ENCODE results near the gene STAT5B. TPM values are rescaled to one million over a fixed set of nuclear protein-coding genes. Genes with fewer than 3 reads are reported as not detected.

The STAT5B gene
- total and polyA plus RNA-seq, 4 experiments from 2014 or later: 91.3 to 261 (median 195) TPM

DNA sequence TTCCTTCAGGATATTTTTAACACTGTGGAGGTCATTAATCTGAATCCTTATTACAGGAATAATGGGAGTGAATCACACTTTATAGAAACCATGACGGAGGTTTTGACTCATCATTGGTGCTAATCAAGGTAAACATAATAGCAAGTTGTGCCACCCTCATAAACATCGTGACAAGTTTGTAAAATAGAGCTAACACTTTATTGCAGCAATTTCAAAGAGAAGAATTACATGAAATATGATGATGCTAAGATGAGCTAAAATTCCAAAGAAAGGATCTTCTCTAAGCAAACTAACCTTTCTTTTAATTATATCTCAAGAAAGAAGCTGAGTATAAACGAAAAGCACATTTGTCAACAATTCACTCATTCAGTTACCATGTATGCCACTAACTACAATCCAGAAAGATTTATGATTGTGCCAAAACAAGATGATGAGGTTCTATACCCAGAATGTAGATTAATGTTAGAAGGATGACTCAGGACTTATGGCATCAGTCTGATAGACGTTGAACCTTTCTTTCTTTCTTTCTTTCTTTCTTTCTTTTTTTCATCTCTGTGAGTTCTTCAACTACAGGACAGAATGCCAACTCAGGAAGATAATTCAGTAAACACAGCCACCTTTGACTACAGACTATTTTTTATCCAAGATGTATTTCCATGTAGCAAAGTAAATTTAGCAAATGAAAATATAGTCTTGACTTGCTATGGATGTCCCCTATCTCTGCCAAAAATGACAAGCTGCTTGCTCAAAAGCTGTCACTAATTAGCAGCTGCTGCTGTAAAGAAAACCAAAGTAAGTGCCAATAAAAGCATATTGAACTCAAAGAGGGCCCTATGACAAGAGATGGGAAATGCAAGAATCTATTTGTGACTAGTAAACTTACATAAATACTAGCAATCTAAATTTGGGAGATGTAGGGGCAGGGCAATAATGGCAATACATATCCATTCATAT lies 23.3 kb downstream of the STAT5B start:
- POLR2A ChIA-PET (ENCODE audit: partially characterized antibody): interaction anchor here (7.7 to 8.2 kb wide), 2 partner anchors 18 to 34 kb away, joined by 137 to 286 read pairs; partner anchors contain the start of genes STAT5A and STAT5B
- H3K4me1 ChIP-seq (ENCODE audit: insufficient read depth, low read length): peaks cover 87% of the 10 kb centered on the region
- no peak for DNase-seq
- no peaks in the 10 kb centered on the region for H3K27me3 ChIP-seq (ENCODE audit: insufficient read depth, low read length)
- peak overlapping the region; percentile 23 for H3K27ac ChIP-seq (ENCODE audit: low read depth, low read length)
- H3K4me1 Mint-ChIP-seq: peaks cover 56 to 80% (median 68%) of the 10 kb centered on the region in 4 donors
- peak overlapping the region in 6 of 8 donors; percentile 2 to 56 (median 10) for H3K4me3 Mint-ChIP-seq
- CTCF ChIA-PET (ENCODE audit: partially characterized antibody): interaction anchor here (1.0 to 2.8 kb wide), 3 partner anchors 16 to 59 kb away, joined by 4 to 9 read pairs (median 5); no protein-coding TSS in a partner anchor
- H3K36me3 Mint-ChIP-seq: peaks cover 4 to 5% of the 10 kb centered on the region in 2 donors
- H3K9me3 Mint-ChIP-seq: no peaks in the 10 kb centered on the region
- peak overlapping the region; percentile 62 to 92 (median 90) for H3K27ac Mint-ChIP-seq
- H3K9me3 ChIP-seq (ENCODE audit: control insufficient read depth in 1 of 2, low read length in 2 of 2): no peaks in the 10 kb centered on the region
- H3K4me3 ChIP-seq (ENCODE audit: low read length in 2 of 2): no peak overlapping the region
- no peaks in the 10 kb centered on the region for H3K27me3 Mint-ChIP-seq
- no peaks in the 10 kb centered on the region for H3K36me3 ChIP-seq (ENCODE audit: insufficient read depth, low read length)
- intact Hi-C loops (cut with micrococcal nuclease): no loop called here

DNA sequence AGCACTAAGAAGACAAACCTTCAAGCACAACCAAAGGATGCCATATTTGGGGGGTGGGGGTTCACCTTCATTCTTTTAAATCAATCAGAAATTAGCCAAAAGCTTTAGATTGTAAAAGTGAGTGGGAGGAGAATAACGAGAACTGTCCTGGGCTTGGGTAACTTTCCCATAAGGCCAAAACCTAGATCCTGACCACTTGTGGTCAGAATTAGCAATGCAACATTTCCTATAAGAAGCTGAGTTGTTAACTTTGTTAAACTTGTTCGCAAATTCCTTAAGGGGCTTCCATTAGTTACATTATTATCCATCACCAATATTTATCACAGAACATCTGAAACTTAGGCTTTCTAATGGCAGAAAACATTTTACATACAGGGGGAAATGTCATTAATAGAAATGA lies 25.1 kb downstream of the STAT5B start:
- Mint-ChIP-seq H3K9me3 (no peaks in the 10 kb centered on the region), H3K36me3 (peaks cover 4 to 9% of the 10 kb centered on the region in 2 donors), H3K4me3 (peak overlapping the region in 4 of 8 donors; percentile 7 to 91 (median 34)), H3K27me3 (no peaks in the 10 kb centered on the region), H3K4me1 (peaks cover 57 to 85% (median 71%) of the 10 kb centered on the region in 4 donors), H3K27ac (peak overlapping the region; percentile 92 to 99 (median 98))
- DNase-seq: no peak
- ChIA-PET CTCF (ENCODE audit: partially characterized antibody) (interaction anchor here (1.0 to 6.1 kb wide), 7 partner anchors 19 to 55 kb away, joined by 3 to 40 read pairs (median 5); partner anchors contain the start of genes STAT5A and STAT5B), POLR2A (ENCODE audit: partially characterized antibody) (interaction anchor here (2.1 to 8.2 kb wide), 5 partner anchors 9 to 138 kb away, joined by 6 to 286 read pairs (median 24); partner anchors contain the start of genes RAB5C, STAT3, STAT5A and STAT5B)
- Histone ChIP-seq H3K27ac (ENCODE audit: low read depth, low read length) (peak overlapping the region; percentile 90), H3K9me3 (ENCODE audit: control insufficient read depth in 1 of 2, low read length in 2 of 2) (no peaks in the 10 kb centered on the region), H3K27me3 (ENCODE audit: insufficient read depth, low read length) (no peaks in the 10 kb centered on the region), H3K4me1 (ENCODE audit: insufficient read depth, low read length) (peaks cover 93% of the 10 kb centered on the region), H3K36me3 (ENCODE audit: insufficient read depth, low read length) (no peaks in the 10 kb centered on the region), H3K4me3 (ENCODE audit: low read length in 2 of 2) (no peak overlapping the region)
- intact Hi-C loops (cut with micrococcal nuclease): no loop called here

DNA sequence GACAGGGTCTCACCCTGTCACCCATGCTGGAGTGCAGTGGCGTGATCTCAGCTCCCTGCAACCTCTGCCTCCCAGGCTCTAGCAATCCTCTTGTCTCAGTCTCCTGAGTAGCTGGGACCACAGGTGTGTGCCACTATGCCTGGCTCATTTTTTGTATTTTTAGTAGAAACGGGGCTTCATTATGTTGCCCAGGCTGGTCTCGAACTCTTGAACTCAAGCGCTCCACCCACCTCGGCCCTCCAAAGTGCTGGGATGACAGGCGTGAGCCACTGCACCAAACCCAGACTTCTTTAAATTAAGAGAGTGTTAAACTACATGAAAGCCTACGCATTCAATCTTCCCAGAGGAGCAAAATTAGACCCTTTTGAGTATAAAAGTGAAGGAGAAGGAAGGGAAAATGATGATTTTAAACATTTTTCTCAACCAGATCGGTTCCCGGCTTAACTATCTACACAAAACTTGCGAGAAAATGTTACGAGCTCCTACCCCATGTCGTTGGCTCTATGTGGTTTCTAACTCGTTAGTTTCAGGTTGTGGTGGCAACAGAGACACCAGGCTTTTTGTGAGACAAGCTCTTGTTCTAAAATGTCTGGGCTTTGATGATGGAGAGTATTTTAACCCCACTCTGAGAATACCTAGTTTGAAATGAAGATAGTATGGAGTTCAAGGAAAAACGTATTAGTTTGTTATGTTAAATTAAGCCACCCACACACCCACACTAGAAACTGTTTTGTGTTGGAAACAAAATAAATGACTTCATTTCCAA lies 26.3 kb downstream of the STAT5B start:
- H3K9me3 ChIP-seq (ENCODE audit: control insufficient read depth in 1 of 2, low read length in 2 of 2): no peaks in the 10 kb centered on the region
- no peaks in the 10 kb centered on the region for H3K36me3 ChIP-seq (ENCODE audit: insufficient read depth, low read length)
- ChIA-PET POLR2A (ENCODE audit: partially characterized antibody) (interaction anchor here (0.6 to 8.2 kb wide), 13 partner anchors 10 to 143 kb away, joined by 3 to 286 read pairs (median 20); partner anchors contain the start of genes GHDC, RAB5C, STAT3 and STAT5A), CTCF (ENCODE audit: partially characterized antibody) (interaction anchor here (0.7 to 6.1 kb wide), 7 partner anchors 13 to 157 kb away, joined by 3 to 40 read pairs (median 5); partner anchors contain the start of genes STAT5A and STAT5B)
- H3K4me1 Mint-ChIP-seq: peaks cover 53 to 81% (median 65%) of the 10 kb centered on the region in 4 donors
- peak overlapping the region; percentile 92 to 99 (median 98) for H3K27ac Mint-ChIP-seq
- H3K4me3 Mint-ChIP-seq: peak overlapping the region; percentile 70 to 95 (median 82)
- peaks cover 86% of the 10 kb centered on the region for H3K4me1 ChIP-seq (ENCODE audit: insufficient read depth, low read length)
- H3K27ac ChIP-seq (ENCODE audit: low read depth, low read length): peak overlapping the region; percentile 90
- intact Hi-C loops (cut with micrococcal nuclease): no loop called here
- no peaks in the 10 kb centered on the region for H3K9me3 Mint-ChIP-seq
- peak; percentile 60 to 82 (median 71) for DNase-seq
- H3K4me3 ChIP-seq (ENCODE audit: low read length in 2 of 2): peak overlapping the region in 1 of 2 donors; percentile 15
- H3K27me3 Mint-ChIP-seq: no peaks in the 10 kb centered on the region
- H3K27me3 ChIP-seq (ENCODE audit: insufficient read depth, low read length): no peaks in the 10 kb centered on the region
- peaks cover 4 to 9% of the 10 kb centered on the region in 2 donors for H3K36me3 Mint-ChIP-seq

DNA sequence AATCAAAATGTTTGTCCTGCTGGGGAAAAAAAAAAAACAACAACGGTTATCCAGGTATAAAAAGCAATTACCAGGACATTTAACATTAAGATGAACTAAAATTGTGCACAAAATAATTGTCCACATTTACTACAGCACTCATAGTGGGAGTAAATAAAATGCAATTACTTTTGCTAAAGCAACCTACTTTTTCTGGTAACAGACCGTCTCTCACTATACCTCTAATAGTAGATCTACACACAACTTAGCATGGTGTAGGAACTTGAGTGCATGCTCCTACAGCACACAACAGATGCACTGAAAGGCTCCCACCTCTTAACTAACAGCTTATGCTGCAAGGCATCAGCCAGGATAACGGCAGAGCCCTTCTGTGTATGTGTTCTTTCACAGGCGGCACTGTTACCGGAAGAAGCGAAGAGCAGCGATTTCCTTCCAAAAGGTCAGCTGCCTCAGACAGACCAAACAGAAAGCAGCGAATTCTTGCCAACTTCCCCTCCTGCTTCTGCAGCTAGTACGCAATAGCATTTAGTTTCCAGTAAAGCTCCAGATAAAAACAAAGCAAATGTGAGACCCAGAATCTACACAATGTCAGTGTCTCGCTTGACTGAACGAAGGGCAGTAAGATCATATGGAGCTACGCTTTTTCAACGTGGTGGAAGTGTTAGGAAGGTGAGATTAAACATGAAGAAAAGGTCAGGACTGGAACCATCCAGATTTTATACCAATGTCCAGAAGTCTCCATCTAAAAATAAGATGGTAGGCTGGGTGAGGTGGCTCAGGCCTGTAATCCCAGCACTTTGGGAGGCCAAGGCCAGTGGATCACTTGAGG lies 27.6 kb downstream of the STAT5B start:
- Histone ChIP-seq H3K27ac (ENCODE audit: low read depth, low read length) (peak overlapping the region; percentile 90), H3K4me1 (ENCODE audit: insufficient read depth, low read length) (peaks cover 78% of the 10 kb centered on the region), H3K4me3 (ENCODE audit: low read length in 2 of 2) (peak overlapping the region; percentile 20 to 45), H3K9me3 (ENCODE audit: control insufficient read depth in 1 of 2, low read length in 2 of 2) (no peaks in the 10 kb centered on the region), H3K27me3 (ENCODE audit: insufficient read depth, low read length) (no peaks in the 10 kb centered on the region), H3K36me3 (ENCODE audit: insufficient read depth, low read length) (no peaks in the 10 kb centered on the region)
- ChIA-PET CTCF (ENCODE audit: partially characterized antibody) (interaction anchor here (0.5 to 6.1 kb wide), 14 partner anchors 10 to 158 kb away, joined by 3 to 40 read pairs (median 5); partner anchors contain the start of genes HCRT, KCNH4 and STAT5B), POLR2A (ENCODE audit: partially characterized antibody) (interaction anchor here (0.6 to 8.2 kb wide), 21 partner anchors 9 to 559 kb away, joined by 3 to 286 read pairs (median 6); partner anchors contain the start of genes DNAJC7, GHDC, NAGLU and STAT3)
- H3K27me3 Mint-ChIP-seq: no peaks in the 10 kb centered on the region
- intact Hi-C loops (cut with micrococcal nuclease): loop anchor here (1.0 kb wide), 2 partner anchors 24 to 40 kb away; partner anchors contain the start of gene STAT5A
- peaks cover 55 to 81% (median 68%) of the 10 kb centered on the region in 4 donors for H3K4me1 Mint-ChIP-seq
- peak overlapping the region; percentile 92 to 99 (median 98) for H3K27ac Mint-ChIP-seq
- peak; percentile 82 to 95 (median 88) for DNase-seq
- no peaks in the 10 kb centered on the region for H3K9me3 Mint-ChIP-seq
- peaks cover 3 to 9% of the 10 kb centered on the region in 2 donors for H3K36me3 Mint-ChIP-seq
- H3K4me3 Mint-ChIP-seq: peak overlapping the region; percentile 78 to 96 (median 85)

DNA sequence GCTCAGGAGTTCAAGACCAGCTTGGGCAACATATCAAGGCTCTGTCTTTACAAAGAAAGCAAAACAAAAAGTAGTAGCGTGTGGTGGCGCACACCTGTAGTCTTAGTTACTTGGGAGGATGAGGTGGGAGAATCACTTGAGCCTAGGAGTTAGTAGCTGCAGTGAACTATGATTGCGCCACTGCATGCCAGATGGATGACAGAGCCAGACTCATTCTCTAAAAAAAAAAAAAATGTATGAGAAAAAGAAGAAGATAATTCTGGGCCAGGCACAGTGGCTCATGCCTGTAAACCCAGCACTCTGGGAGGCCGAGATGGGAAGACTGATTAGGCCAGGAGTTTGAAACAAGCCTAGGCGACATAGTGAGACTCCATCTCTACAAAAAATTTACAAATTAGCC lies 28.5 kb downstream of the STAT5B start:
- H3K36me3 Mint-ChIP-seq: peaks cover 3 to 10% of the 10 kb centered on the region in 2 donors
- peaks cover 74% of the 10 kb centered on the region for H3K4me1 ChIP-seq (ENCODE audit: insufficient read depth, low read length)
- intact Hi-C loops (cut with micrococcal nuclease): loop anchor here (1.0 kb wide), 2 partner anchors 25 to 41 kb away; partner anchors contain the start of gene STAT5A
- peak overlapping the region in 7 of 8 donors; percentile 26 to 85 (median 68) for H3K4me3 Mint-ChIP-seq
- H3K27me3 Mint-ChIP-seq: no peaks in the 10 kb centered on the region
- H3K9me3 Mint-ChIP-seq: no peaks in the 10 kb centered on the region
- ChIA-PET POLR2A (ENCODE audit: partially characterized antibody) (interaction anchor here (0.9 to 8.2 kb wide), 9 partner anchors 11 to 558 kb away, joined by 3 to 286 read pairs (median 24); partner anchors contain the start of genes GHDC, STAT3, STAT5A and STAT5B), CTCF (ENCODE audit: partially characterized antibody) (interaction anchor here (0.5 to 6.1 kb wide), 11 partner anchors 10 to 159 kb away, joined by 3 to 40 read pairs (median 5); partner anchors contain the start of gene STAT5B)
- no peak for DNase-seq
- peaks cover 50 to 78% (median 65%) of the 10 kb centered on the region in 4 donors for H3K4me1 Mint-ChIP-seq
- H3K27ac ChIP-seq (ENCODE audit: low read depth, low read length): peak overlapping the region; percentile 90
- H3K9me3 ChIP-seq (ENCODE audit: control insufficient read depth in 1 of 2, low read length in 2 of 2): no peaks in the 10 kb centered on the region
- peak overlapping the region; percentile 92 to 99 (median 98) for H3K27ac Mint-ChIP-seq
- no peaks in the 10 kb centered on the region for H3K36me3 ChIP-seq (ENCODE audit: insufficient read depth, low read length)
- H3K27me3 ChIP-seq (ENCODE audit: insufficient read depth, low read length): no peaks in the 10 kb centered on the region
- no peak overlapping the region for H3K4me3 ChIP-seq (ENCODE audit: low read length in 2 of 2)
